8988T (cell line): ENCODE measurements around the gene TPM2.
A peak's percentile ranks its signal among the peaks of the same experiment; 100 is the strongest.

Source experiments
- DNase-seq: peaks from one replicate; pipeline ENCODE4 v3.0.0; 2011

TPM2 gene

DNA sequence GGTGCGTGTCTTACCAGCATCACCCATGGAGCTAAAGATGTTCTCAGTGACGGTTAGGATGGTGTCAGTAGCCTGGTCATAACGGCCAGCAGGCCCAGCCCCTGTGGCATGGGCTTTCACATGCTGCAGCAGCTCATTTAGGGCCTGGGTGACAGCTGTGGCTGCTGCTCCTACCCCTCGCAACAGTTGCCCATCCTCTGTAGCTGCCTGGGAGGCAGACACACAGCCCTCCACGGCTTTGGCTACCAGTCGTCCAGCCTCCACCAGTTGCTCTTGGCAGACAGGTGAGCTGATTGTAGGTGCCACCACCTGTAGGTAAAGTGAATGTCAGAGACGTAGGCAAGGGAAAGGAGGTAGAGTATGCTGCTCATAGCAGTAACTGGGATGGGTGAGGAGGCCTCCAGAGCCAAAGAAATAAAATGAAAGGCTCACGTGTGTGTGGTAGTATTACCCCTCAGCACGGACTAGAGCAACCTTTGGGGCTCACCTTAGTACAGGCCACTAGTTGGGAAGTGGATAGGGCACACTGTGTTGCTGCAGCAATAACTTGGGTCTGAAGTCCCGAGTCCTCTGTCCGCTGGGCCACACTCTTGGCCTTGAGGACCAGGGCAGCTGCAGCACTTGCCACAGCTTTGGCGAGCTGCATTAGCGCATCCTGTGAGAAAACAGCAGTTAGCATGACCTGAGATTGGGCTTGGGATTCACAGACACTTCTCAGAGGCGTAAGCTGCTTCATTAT, 27.6 kb upstream of the TPM2 start:
- no peak for DNase-seq

DNA sequence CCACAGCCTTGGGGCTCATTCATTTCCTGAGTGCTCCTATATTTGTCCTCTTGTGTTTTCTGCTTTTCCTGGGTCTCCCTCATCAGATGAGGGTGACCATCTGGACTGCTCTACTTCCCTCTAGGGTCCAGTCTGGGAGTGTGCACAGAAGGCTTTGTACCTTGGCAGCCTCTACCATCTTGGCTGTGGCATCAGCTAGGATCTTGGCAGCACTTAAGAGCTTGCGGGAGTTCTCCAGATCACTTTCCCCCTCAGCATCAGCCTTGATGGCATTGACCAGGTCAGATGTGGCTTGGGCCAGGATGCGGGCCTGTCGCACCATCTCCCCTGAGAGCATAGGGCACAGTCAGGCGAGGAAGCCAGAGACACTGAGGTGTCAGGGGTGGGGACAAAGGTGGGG, 26.5 kb upstream of the TPM2 start:
- no peak for DNase-seq

DNA sequence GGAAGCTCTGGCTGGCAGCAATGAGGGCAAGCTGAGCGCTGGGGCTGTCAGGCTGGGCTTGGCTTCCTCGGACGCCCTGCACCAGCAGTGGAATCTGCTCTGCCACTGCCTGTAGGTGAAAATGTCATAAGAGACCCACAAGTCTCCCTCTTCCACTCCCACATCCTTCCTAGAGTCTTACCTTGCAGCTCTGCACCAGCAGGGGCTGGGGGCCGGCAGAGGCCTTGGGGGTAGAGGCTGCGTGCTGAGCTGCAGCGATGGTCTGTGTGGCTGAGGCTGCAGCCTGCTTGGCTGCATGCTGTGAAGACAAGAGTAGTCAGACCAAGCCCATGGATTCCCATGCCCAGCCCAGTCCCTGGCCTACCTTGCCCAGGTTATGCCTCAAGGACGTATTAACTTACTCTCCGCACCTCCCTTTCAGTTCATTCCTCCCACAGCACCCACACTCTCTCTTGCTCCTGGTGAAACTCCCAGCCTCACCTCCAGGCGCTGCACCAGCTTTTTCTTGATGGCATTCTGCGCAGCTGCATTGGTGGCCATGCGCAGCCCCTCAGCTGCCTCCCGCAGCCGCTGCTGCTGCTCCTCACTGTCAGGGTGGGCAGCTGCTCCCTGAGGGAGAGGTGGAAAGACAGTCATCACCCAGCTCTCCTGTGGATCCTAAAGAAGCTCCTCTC, 25.0 kb upstream of the TPM2 start:
- DNase-seq: no peak

DNA sequence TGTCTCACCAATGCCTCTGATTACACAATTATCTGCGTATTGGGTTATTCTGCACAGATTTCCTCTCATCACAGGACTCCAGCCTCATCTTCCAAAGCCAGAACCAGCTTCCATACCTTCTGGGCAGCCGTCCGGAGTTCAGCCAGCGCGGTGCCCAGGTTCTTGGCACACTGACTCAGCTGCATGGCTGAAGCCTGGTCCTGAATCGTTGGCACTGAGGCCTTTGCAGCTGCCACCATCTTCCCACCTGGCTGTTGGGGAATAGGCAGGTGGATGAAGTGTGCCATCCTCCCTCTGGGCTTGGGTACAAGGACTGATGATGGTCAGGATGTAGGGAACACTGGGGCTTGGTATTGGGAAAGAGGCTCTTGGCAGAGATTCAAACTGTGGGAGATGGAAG, 24.4 kb upstream of the TPM2 start:
- DNase-seq: no peak

DNA sequence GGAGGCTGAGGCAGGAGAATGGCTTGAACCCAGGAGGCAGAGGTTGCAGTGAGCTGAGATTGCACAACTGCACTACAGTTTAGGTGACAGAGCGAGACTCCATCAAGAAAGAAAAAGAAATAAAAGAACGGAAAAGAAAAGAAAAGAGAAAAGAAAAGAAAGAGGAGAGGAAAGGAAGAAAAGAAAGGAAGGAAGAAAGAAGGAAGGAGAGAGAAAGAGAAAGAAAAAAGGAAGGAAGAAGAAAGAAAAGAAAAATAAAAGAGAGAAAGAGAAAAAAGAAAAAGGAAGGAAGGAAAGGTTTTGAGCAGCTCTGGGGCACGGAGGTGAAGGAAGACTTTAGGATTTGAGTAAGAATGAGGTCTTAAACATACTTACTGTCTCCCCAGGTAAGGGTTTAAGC, 23.9 kb upstream of the TPM2 start:
- DNase-seq: no peak

DNA sequence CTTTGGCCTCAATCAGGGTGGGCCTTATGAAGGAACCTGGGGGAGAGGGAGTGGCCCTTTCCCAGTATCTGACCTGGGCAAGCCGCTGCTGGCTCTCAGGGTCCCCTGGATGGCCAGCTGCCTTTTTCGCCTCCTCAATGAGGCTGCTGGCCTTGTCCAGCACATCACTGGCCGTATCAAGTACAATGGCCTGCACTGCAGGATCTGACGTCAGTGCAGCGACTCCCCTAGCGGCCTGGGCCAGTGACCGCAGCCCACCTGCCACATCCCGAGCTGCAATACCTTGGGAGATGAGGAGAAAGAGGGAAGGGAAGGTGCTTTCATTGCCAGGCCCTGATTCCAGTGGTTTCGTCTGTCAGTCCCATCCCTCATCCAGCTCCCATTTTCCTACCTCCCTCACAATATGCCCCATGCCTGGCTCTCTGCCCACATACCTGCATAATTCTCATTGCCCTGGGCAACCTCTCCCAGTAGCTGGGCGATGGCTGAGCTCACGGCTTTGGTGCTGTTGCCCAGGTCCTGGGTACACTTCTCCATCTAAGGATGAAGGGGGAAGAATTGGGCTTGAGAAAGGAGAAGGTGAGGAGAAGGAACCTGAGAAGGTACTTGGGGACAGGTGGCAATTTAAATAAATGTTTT, 23.2 kb upstream of the TPM2 start:
- no peak for DNase-seq

DNA sequence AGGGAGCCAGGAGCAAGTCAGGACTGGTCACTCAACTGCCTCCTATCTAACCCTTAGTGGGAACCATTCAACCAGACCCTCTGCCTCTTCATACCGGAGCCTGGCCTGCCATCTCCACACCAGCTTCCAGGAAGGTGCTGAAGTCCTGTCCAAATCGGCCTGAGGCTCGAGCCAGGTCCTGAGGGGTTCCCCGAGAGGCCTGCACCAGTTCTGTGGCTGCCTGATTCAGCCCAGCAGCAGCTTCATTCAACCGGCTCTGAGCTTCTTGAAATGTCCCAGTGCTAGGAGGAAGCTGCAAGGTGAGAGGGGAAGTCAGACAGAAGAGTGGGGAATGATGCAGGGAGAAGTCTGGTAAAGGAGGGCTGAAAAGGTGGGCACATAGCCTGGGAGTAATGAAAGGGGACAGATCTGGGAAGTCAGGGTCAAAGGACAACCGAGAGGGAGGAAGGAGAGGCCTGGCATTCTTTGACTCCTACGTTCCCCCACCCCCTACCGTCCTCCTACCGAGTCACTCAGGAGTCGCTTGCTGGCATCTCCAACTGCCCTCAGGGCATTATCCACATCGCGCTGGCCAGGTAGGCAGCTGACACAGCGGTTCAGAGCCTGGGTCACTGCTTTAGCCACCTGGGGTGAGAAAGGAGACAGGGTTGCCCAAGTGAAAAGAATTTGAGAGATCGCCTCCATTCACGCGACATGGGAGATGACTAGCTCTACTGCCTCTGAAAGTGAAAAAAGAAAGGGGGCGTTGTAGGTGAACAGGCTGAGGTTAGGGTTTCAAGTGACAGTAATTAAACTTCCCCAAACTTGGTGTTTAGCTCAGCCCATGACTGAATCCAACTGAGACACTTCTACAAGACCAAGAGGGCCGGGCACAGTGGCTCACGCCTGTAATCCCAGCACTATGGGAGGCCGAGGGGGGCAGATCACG, 22.0 kb upstream of the TPM2 start:
- DNase-seq: no peak

DNA sequence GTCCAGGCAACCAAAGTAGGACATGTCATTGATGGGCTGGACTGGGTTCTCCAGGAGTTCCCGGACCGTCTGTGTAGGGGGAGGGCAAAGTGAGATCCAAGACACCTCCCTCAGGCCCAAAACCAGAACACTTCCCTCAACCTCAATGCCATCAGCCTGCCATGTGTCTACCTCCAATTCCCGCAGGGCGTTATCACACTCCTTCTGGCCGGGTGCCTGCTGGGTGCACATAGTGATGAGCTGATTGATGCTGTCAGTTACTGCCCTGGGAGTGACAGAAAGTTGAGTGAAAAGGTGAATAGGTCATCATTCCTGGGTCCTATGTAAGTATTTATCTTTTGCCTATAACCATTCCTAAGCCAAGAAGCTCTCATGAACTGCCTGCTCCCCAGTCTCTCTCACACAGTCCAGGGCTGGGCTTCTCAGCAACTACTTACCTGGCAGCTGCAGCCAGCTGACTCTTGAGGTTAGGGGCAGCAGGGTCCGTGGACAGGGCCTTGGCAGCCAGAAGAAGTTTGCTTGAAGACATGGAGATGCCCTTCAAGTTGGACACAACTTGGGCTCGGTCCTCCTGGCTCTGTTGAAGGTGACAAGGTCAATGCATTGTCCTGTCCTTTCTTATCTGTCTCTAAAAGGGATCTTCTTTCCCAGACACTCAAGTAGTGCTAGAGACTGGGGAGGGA, 21.2 kb upstream of the TPM2 start:
- DNase-seq: no peak

DNA sequence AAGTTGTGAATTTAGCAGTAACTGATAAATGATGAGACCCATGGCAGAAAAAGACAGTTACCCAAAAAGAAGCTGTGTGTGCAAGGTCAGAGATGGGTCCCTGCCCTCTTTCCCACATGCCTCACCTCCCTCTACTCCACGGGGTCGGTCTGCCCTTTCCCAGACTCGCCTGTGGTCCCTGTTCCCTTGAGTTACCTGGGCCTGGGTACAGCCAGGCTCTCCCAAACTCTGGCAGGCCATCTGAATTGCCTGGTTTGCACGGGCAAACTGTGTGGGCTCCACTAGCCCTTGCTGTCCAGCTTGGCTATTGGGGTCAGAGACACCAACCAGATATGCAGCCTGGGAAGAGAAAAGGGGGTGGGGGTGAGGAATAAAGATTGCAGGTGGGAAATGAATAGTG, 18.4 kb upstream of the TPM2 start:
- no peak for DNase-seq

DNA sequence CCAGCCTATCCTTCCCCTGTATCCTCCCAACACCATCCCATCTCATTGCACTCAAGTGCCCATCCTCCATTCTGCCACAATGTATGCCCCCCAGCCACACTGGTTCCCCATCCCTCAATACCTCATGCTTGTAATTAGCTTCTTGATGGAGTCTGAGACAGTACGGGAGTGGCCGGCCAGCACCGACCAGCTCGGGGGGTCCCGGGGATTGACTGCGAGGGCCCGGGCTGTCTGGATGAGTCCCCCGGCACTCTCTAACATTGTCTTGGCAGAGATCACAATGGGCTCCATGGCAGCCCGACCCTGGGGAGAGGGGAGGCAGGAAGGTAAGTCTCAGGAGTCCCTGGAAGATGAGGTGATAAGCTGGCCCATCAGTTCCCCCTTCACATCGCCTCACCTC, 17.2 kb upstream of the TPM2 start:
- no peak for DNase-seq

DNA sequence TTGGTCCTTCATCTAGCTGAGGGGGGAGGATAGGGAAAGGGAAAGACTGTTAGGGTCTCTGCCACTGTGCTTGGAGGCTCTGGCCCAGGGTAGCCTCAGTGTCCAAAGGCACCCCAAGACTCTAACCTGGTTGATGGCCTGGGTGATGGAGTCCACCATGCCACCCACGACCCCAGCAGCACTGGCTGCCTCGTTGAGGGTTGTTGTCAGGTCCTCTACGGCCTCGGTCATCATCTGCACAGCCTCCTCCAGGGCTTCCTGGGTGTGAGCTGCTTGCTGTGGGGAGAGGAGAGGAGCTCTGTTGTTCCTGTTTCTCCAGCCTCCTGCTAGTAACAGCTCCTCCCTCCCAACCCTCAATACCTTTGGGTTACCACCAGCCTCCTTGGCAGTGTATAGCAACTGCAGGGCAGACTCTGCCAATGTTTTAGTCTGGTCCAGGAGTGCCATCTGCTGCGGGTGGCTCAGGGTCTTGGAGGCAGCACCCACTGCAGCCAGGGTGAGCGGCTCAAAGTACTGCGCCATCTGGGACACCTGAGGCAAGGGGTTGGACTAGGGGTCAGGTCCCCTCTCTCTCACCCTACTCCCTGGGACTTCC, 16.2 kb upstream of the TPM2 start:
- no peak for DNase-seq

DNA sequence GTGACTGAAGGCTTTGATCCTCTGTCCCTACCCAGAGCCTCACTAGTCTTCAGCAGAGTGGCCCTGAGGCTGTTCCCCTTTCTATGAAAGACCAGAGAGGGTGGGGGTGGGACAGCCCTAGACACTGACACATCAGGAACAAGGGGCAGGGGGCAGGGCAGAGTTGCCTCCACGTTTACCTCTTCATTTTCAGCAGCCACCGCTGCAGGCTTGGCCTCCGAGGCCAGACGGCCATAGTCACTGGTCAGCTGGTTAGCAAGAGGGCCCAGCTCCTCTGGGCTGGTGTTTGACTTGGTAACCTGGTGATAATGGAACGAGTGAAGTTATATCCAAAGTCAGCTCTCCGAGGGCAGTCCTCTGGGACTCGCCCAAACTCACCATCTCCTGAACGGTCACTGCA, 15.6 kb upstream of the TPM2 start:
- DNase-seq: no peak

DNA sequence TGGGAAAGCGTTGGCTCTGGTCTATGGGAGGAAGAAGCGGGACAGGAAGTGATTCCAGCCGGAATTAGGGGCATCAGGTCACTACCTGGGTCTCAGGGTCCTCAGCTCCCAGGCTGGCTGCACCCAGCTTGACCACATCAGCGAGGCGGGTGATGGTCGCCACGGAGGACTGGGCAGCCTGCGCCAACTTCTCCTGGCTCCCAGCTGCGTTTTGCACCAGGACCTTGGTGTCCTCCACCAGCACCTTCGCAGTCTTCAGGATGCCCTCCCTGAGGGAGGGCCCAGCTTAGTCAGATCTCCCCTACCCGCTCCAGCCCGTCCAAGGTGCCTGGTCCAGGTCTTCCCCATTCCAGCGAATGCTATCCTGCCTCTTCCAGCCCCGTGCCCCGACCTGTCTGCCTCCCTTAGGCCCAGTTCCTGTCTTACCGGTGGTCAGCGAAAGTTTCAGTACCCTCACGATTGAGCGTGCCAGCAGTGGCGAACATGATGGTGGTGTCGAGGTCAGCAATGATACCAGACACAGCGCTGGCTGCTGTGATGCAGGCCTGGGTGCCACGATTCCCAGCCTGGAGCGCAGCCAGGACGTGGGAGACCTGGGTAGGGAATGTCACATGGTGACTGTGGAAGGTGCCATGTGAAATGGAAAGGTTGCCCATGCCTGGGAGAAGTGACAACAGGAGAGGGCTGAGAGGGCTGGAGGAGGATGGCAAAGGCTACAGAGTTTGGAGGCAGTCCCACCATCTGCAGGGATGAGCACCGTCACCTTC, 14.4 kb upstream of the TPM2 start:
- no peak for DNase-seq

DNA sequence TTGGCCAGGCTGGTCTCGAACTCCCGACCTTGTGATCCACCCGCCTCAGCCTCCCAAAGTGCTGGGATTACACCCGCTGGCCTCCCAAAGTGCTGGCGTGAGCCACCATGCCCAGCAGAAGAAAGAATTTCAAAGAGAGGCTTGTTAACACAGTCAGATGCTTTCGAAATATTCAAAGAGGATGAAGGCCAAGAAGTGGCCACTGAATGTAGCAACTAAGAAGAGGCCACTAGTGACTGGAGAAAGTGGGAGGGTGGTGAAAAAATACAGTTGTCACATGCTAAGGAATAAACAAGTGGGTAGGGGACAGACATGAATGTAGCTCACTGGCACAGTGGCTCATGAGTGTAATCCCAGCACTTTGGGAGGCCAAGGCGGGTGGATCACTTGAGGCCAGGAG, 13.0 kb upstream of the TPM2 start:
- no peak for DNase-seq

DNA sequence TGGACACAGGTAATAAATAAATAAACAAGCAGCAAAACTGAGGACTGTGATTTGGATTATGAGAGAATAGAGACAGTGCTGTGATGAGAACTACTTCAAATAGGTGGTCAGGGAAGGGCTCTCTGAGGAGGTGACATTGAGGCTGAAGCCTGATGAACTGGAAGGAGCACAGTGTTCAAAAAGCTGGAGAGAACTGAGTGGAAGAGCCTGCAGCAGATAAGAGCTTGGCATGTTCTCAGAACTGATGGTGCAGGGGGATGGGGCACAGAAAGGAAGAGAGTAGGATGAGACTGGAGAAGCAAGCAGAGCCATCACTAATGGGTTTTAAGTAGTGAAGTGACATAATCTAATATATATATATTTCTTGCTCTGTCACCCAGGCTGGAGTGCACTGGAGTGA, 11.2 kb upstream of the TPM2 start:
- DNase-seq: no peak

DNA sequence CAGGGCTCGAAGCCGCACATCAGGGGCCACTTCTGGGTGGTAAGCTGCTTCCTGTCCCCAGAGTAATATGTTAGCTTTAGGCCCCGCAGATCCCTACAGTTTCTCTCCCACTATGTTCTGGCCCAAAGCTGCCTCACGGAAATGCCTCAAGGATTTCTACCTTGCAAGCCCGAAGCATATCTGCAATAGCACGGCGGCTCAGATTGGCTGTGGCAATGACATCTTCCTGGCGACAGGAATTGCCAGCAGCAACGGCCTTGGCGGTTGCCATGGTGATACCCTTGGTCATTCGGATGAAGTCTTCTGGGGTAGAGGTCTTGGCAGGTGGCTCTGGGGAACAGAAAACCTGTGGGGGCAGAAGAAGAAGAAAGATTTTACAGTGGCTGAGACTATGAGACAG, 10.3 kb upstream of the TPM2 start:
- no peak for DNase-seq

DNA sequence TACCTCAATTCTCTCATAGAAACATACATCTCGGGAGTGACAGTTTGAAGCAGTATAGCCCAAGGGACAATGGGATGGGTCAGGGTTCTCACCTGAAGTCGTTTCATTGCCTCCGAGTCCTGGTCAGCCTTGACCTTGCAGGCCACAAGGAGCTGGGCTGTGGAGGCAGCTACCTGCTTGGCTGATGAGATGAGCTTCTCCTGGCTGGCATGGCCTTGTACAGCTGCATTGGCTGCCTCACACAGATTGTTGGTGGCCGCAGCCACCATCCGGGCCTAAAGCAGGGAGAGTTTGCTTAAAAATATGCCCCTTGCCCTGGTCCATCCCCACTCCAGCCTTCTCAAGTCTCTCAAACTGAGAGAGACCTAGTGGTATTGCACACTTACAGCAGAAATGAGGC, 8.5 kb upstream of the TPM2 start:
- no peak for DNase-seq

DNA sequence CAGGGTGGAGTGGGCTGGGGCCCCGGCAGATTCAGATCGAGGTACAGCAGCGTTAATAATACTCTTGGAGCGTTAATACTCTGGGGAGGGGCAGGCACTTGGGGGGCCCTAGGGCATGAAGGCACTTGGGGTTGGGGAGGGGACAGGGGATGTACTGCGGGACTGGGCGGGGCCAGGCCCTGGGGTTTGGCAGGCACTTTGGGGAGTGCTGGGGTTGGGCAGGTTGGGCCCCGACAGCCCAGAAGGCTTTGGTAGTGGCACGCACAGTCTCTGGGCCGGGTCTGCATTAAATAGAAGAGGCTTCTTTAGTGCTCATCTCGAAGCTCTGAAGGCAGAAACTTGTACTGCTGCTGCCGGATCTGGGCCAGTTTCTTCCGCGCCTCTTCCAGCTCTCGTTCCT, 7.8 kb upstream of the TPM2 start:
- DNase-seq: no peak

DNA sequence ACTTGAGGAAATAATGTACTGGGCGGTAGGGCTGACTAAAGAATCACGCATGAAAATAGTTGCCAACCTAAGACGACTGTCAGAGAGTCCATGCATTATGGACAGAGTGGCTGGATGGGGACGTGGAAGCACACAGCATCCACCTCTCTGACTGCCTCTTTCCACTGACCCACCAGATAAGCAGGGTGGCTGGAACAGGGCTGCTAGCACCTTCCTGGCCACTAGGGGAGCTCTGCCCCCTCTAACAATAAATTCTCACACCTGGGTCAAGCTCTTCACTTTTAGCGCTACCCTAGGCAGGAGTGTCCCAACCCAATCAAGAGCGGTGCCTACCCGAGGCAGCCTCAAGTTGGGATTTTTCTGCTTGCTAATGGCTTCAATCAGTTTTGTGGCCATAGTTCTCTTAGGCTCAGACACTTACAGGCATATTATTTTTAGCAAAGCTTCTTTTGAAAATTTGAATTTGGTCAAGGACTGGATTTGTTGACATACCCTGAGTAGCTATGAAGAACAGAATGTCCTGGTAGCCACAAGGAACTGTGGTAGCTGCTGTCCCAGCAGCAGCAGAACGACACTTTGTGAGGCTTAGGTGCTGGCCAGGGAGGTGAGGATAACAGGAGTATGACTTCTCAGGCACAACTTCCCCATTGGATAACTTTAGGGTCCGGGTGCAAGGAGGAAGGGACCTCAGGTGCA, 6.9 kb upstream of the TPM2 start:
- peak; percentile 66 for DNase-seq

DNA sequence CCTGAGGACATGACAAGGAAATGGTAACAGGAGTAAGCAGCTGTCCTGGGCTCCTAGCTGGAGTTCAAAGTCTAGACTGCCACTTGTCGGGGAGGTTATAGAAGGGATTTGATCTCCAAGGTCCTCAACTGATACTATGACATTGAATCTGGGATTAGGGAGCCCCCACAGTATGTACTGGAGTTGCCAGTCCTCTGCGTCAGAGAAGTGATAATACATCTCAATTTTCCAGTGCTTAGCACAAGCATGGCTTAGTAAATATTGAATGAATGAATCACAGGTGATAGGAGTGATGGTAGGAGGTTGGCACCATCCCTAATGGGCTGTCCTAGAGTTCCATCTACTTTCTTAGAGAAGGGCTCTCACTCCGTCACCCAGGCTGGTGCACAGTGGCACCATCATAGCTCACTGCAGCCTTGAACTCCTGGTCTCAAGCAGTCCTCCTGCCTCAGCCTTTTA, 6.2 kb upstream of the TPM2 start:
- DNase-seq: no peak
